Neural progenitor cell (in vitro differentiated cells): ENCODE results near the gene CHTF8.
"Not testable (repeated sequence)": the region's sequence is repeated elsewhere in the genome, so short reads cannot be mapped to it uniquely, and the experiment has no call there.

Experiments used
- EZH2 ChIP-seq: fragments of 200-600 bp; sonication (generic); IDR thresholded peaks from 2 replicates; pipeline ENCODE4 v1.6.1; 2017; ENCODE audit warnings: antibody characterized with exemption, mild to moderate bottlenecking, moderate library complexity
- EZH2phosphoT487 ChIP-seq: fragments of 200-600 bp; sonication (generic); IDR thresholded peaks from 2 replicates; pipeline ENCODE4 v1.6.1; 2017; ENCODE audit warnings: antibody characterized with exemption
- TF ChIP-seq, protein P1 (sequence below): fragments of 200-600 bp; sonication (generic); IDR thresholded peaks from 2 replicates; pipeline ENCODE4 v1.5.1; 2017; ENCODE audit warnings: antibody characterized with exemption, mild to moderate bottlenecking

GRCh38 chr16:69126801-69127200 is 5.6 kb downstream of the CHTF8 start:
- TF ChIP-seq, protein P1, sequence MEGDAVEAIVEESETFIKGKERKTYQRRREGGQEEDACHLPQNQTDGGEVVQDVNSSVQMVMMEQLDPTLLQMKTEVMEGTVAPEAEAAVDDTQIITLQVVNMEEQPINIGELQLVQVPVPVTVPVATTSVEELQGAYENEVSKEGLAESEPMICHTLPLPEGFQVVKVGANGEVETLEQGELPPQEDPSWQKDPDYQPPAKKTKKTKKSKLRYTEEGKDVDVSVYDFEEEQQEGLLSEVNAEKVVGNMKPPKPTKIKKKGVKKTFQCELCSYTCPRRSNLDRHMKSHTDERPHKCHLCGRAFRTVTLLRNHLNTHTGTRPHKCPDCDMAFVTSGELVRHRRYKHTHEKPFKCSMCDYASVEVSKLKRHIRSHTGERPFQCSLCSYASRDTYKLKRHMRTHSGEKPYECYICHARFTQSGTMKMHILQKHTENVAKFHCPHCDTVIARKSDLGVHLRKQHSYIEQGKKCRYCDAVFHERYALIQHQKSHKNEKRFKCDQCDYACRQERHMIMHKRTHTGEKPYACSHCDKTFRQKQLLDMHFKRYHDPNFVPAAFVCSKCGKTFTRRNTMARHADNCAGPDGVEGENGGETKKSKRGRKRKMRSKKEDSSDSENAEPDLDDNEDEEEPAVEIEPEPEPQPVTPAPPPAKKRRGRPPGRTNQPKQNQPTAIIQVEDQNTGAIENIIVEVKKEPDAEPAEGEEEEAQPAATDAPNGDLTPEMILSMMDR, result not testable (repeated sequence)
- not testable (repeated sequence) for TF ChIP-seq EZH2, EZH2phosphoT487
